ENCODE results near the gene PARVG.

Gene PARVG

DNA sequence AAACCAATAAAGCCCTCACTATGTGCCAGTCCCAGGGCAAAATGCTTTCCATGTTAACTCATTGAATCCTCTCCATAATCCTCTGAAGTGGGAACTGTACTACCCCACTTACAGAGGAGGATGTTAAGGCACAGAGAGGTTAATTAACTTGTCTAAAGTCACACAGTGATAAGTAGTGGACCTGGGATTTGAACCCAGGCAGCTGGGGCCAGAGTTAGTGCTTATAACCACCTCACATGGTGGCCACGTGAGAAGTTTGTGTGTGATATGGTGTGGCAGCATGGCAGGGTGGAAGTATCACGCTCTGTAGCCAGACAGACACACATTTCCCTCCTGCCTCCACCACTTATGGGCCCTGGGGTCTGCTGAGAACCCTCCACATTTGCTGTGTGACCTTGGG is 16.5 kb downstream of the PARVG start:
- DNase-seq: no peak

GRCh38 chr22:44199164-44199563 is 18.4 kb downstream of the PARVG start:
- DNase-seq: no peak

DNA sequence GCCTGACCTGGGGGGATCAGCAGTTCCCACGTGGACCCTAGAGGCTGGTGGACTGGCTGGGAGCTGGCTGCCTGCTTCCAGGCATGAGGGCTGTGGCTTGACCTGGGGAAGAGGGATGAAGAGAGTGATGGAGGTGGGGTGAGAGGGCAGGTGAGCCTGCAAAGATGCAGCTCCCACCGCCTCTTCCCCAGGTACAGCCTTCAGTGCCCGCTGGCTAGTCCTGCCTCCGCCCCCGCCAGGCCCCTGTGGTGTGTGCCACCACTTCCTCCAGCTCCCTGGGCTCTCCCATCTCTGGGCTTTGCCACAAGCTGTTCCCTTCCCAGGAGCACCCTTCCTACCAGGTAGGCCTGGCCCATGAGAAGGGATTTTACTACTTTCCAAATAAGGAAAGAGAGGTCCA is 19.1 kb downstream of the PARVG start:
- no peak for DNase-seq

- DNase-seq: no peak
These were observed 19.7 kb downstream of the PARVG start for GRCh38 chr22:44200451-44200850.

DNA sequence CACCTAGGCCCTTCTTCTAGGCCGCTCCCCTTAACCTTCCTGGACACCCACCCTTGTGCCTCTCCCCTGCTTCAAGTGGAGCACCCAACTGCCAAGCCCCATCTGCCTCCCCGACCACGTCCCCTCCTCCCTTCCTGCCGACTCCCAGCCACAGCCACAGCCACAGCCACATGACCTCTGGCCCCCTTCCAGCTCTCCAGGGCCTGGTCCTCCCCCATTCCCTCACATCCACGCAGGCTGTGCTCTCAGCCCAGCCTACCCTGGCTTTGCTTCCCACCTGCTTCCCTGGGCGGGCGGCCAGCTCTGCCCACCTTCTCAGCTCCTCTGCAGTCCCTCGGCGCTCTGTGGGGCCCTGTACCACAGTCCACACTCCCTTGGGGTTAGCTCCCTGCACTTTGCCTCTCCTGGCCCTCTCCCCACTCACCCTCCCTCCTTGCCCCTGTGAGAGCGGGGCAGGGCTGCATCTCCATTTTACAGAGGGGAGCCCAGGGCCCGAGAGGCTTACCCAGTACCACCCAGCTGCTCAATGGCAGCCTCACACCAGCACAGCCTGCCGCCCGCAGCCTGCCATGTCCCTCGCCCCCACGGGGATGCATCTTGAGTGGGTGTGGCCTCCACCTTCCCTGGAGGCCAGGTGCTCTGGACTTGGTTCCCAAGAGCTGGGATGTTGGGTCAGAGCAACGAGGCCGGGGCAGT is 20.3 kb downstream of the PARVG start:
- no peak for DNase-seq

GRCh38 chr22:44201665-44202064 is 20.9 kb downstream of the PARVG start:
- no peak for DNase-seq

DNA sequence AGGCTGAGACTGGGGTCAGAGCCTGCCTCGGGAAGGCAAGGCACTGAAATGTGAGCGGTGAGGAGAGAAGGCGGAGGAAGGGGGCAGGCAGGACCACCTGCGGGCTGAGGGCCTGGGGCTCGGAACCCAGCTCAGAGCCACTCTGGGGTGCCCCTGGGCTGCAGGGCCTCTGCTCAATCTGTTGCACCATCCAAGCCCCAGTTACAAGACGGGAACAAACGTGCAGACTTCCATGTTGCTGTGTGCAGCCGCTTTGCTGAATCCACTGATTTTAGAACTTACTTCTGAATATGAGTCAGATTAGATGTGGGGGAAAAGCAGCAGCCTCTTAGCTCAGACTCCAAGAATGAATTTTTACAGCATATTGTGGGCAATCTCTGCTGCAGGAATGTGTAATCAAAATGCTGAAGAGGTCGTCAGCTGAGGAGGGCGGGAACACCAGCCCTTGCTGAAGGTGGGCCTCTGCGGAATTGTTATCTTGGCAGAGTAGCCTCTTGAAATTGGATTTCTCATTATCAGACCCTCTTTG is 21.6 kb downstream of the PARVG start:
- no peak for DNase-seq

- no peak for DNase-seq
These were observed 22.5 kb downstream of the PARVG start for GRCh38 chr22:44203203-44203602.

- no peak for DNase-seq
These were observed 24.2 kb downstream of the PARVG start for GRCh38 chr22:44204739-44205515.

- no peak for DNase-seq
These were observed 25.0 kb downstream of the PARVG start for GRCh38 chr22:44205516-44206329.

- no peak for DNase-seq
These were observed 25.6 kb downstream of the PARVG start for GRCh38 chr22:44206330-44206645.

DNA sequence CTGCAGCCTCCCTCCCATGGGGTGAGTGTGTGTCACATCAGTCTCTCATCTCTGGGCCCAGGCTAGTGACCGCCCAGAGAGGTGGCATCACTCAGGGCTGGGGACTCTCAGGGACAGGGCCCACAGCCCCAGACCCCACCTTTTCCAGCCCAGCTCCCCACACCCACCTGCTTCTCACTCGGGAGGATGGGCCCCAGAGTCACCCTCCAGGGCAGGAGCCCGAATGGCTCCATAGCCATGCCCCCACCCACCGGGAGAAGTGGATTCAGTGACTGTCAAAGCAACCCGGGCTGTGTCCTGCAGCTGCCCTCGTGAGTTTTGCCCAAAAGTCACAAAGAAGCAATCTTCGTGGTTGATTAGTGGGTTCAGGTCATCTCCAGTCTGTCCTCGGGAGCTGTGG is 26.0 kb downstream of the PARVG start:
- DNase-seq: no peak

DNA sequence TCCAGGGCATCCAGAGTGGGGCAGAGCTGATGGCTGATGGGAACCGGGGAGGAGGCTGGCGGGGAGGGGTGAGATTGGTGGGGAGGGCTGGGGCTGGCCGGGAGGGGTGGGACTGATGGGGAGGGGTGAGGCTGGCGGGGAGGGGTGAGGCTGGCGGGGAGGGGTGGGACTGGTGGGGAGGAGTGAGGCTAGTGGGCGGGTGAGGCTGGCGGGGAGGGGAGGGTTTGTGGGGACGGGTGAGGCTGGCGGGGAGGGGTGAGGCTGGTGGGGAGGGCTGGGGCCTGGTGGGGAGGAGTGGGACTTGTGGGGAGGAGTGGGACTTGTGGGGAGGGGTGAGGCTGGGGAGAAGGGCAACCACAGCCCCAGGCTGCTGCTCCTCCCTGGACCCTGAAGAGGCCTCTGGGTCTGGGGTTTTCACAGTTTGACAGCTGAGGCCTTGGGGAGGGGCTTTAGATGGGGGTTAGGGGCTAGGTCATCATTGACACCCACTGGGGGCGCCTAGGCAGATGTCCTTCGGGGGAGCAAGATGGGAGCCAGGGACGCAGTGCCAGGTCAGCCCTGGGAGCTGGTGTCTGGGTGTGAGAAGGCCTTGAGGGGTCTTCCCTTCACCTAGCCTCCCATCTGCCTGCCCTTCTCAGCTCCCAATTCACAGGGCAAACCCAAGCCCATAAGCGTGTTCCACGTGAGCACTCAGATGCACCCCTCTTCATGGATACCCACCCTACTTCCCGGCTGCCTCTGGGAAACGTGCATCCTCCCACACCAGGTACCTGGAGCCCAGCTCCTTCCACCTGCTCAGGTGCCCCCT is 26.7 kb downstream of the PARVG start:
- DNase-seq: no peak

- DNase-seq: no peak
These were observed 27.2 kb downstream of the PARVG start for GRCh38 chr22:44207981-44208317.

DNA sequence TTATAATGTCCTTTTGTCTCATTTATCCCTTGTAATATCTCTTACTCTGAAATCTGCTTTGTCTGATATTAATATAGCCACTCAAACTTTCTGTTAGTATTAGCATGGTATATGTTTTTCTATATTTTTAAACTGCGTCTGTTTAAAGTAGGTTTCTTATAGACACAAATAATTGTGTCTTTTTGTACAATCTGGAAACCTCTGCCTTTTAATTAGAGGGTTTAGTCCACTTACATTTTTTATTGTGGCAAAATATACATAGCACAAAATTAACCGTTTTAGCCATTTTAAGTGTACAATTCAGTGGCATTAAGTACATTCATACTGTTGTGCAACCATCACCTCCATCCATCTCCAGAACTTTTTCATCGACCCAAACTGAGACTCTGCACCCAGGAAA is 28.6 kb downstream of the PARVG start:
- DNase-seq: no peak

- DNase-seq: no peak
These were observed 30.0 kb downstream of the PARVG start for GRCh38 chr22:44210722-44211121.

- DNase-seq: no peak
These were observed 30.7 kb downstream of the PARVG start for GRCh38 chr22:44211256-44211945.

DNA sequence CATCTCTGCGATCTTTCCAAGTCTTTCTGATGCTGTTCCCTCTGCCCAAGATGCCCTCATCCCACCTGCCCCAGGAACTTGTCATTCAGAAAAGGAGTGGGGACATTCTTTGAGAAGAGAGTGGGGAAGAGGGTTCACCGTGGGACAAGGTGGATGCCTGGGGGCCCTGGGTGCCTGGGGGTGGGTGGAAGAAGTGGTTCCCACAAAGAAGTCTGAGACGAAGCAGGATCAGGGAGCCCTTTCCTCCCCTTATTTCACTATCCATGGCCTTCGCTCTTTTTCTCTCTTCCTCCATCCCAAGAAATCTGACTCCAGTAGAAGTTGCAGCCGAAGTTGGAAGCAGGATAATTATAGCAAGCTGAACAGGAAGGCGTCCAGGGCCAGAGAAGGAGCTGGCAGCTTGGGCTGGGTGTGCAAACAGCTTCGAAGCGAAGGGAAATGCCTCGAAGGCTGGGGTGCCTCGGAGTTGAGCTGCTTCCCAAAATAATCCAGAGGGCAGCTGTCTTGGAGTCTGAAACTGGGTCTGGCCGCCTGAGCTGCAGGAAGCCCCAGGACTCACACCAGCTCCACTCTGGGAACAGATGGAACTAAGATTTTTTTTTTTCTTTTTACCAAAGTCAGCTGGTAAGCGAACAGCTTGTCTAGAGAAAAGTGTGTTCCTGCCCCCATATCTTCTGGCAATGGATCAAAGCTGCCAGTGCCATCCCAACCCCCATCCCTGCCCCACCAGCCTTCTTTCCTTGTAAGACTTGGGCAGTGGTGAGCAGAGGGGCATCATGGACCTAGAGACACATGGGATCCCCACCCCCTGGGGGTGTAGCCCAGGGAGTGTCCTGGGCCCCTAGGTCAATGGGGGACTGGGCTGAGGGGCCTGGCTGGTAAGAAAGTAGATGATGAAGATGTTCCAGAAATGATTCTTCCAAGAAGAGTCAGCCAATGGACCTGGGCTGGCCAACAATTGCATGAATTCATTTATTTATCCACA is 31.5 kb downstream of the PARVG start:
- no peak for DNase-seq

GRCh38 chr22:44212936-44213335 is 32.2 kb downstream of the PARVG start:
- DNase-seq: no peak

GRCh38 chr22:44213489-44214043 is 32.8 kb downstream of the PARVG start:
- DNase-seq: no peak

DNA sequence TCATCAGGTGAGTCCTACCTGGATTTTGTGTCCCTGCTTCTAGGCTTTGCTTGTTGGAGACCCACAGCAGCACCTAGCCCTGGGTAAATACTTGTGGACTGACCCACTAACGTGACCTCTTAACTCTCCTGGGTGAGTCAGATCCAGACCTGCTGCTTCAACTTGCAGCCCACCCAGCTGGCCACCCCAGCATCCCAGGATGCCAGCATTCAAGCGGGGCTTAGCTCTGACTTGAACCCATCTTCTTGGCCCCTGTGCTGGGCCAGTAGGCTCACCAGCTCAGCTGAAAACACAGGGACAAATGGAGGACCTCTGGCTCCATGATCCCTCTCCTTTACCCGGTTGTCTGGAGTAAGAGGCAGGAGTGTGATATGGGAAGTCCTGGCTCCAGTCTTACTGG is 33.5 kb downstream of the PARVG start:
- no peak for DNase-seq

All from activated CD4-positive, alpha-beta T cell treated with anti-CD3 and anti-CD28 coated beads for 1 hour (primary cell).